ENCODE data around the gene ADAM15.
A peak's percentile ranks its signal among the peaks of the same experiment; 100 is the strongest.

Gene ADAM15

GRCh38 chr1:155070158-155070621 is 19.1 kb downstream of the ADAM15 start:
- TF ChIP-seq CTCF (IDR thresholded peaks at IDR 0.05; ENCODE audit: borderline replicate concordance, control extremely low read depth, extremely low read depth, insufficient read depth, missing control alignments), result no peak

GRCh38 chr1:155070721-155071569 is 19.8 kb downstream of the ADAM15 start:
- DNase-seq (ENCODE audit: low spot score), result peak; percentile 85
- in situ Hi-C loops (cut with MboI; ENCODE audit: low sequenced_read_pairs, unreplicated experiment), result loop anchor here (25.0 kb wide), 1 partner anchor 509 kb away; the partner anchor contains the start of genes CHRNB2 and UBE2Q1
- peak; percentile 19 for TF ChIP-seq CTCF (IDR thresholded peaks at IDR 0.05; ENCODE audit: borderline replicate concordance, control extremely low read depth, extremely low read depth, insufficient read depth, missing control alignments)

More at GRCh38 chr1:155070158-155070621, 19.1 kb downstream of the ADAM15 start:
- DNase-seq (ENCODE audit: low spot score), result no peak
- in situ Hi-C loops (cut with MboI; ENCODE audit: low sequenced_read_pairs, unreplicated experiment), result loop anchor here (25.0 kb wide), 1 partner anchor 508 kb away; the partner anchor contains the start of genes CHRNB2 and UBE2Q1

- no peak for DNase-seq (ENCODE audit: low spot score)
- in situ Hi-C loops (cut with MboI; ENCODE audit: low sequenced_read_pairs, unreplicated experiment), result loop anchor here (25.0 kb wide), 1 partner anchor 509 kb away; the partner anchor contains the start of genes CHRNB2 and UBE2Q1
- no peak for TF ChIP-seq CTCF (IDR thresholded peaks at IDR 0.05; ENCODE audit: borderline replicate concordance, control extremely low read depth, extremely low read depth, insufficient read depth, missing control alignments)
These were observed 20.6 kb downstream of the ADAM15 start for GRCh38 chr1:155071701-155072100.

GRCh38 chr1:155072531-155073289 is 21.6 kb downstream of the ADAM15 start:
- TF ChIP-seq CTCF (IDR thresholded peaks at IDR 0.05; ENCODE audit: borderline replicate concordance, control extremely low read depth, extremely low read depth, insufficient read depth, missing control alignments), result no peak
- DNase-seq (ENCODE audit: low spot score), result no peak
- in situ Hi-C loops (cut with MboI; ENCODE audit: low sequenced_read_pairs, unreplicated experiment), result loop anchor here (25.0 kb wide), 1 partner anchor 510 kb away; the partner anchor contains the start of genes CHRNB2 and UBE2Q1

- in situ Hi-C loops (cut with MboI; ENCODE audit: low sequenced_read_pairs, unreplicated experiment), result loop anchor here (25.0 kb wide), 1 partner anchor 511 kb away; the partner anchor contains the start of genes CHRNB2 and UBE2Q1
- DNase-seq (ENCODE audit: low spot score), result no peak
- TF ChIP-seq CTCF (IDR thresholded peaks at IDR 0.05; ENCODE audit: borderline replicate concordance, control extremely low read depth, extremely low read depth, insufficient read depth, missing control alignments), result no peak
These were observed 22.5 kb downstream of the ADAM15 start for GRCh38 chr1:155073377-155074242.

Data from GM13976 (cell line).